HuH-7.5 (cell line): ENCODE data around the gene GRIN2A.
"Not testable (repeated sequence)": the region's sequence is repeated elsewhere in the genome, so short reads cannot be mapped to it uniquely, and the experiment has no call there.

Source experiments
- DNase-seq: peaks from one replicate; pipeline ENCODE4 v3.0.0; 2011; ENCODE audit warnings: low spot score

GRIN2A gene

DNA sequence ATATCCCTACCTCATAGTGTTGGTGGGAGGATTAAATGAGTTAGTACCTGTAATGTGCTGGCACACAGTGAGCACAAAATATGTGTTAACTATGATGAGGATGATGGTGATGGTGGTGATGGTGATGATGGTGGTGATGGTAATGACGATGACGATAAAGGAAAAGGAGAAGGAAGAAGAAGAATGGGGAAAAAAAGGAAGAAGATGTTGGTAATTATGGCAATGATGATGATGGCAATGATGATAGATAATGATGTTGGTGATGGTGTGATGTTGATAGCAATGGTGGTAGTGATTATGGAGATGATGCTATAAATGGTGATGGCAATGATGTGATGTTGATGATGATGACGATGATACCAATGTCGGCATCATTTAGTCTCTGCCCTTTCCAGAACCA, 270.2 kb downstream of the GRIN2A start:
- no peak for DNase-seq

DNA sequence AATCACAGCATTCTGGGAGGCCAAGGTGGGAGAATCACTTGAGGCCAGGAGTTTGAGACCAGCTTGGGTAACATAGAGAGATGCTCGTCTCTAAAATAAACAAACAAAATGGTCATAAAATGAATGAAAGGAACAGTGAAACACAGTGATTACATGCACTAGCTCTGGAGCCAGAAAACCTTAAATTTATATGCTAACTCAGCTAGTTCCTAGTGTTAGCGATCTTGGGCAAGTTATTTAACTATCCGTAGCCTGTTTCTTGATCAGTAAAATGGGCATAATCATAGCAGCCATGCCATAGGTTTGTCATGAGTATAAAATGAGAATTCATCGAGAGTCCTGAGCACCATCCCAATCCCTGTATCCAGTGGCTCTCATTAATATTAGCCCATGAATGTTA, 271.0 kb downstream of the GRIN2A start:
- DNase-seq, result no peak

DNA sequence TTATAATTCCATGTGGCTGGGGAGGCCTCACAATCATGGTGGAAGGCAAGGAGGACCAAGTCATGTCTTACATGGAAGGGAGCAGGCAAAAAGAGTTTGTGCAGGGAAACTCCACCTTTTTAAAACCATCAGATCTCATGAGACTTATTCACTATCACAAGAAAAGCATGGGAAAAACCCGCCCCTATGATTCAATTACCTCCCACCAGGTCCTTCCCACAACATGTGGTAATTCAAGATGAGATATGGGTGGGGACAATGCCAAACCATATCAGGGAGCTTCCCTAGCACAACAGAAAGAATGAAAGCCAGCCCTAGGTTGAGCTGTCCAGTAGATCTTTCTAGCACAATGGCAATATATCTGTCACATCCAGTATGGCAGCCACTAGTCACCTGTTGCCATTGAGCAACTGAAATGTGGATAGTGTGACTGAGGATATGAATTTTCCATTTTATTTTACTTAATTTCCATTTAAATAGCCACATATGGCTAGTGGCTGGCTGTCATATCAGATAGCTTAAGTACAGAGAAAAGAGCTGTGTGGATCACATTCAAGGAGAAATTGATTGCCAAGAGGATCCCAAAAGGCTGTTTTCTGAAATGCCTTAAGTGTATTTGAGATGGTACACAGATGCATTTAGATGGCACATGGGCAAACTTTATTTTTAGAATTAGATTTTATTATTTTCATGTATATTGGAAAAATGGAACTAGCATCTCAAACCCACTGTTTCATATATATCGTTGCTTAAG, 273.0 kb downstream of the GRIN2A start:
- DNase-seq, result no peak

- DNase-seq, result no peak
These were observed 273.6 kb downstream of the GRIN2A start for GRCh38 chr16:9908613-9909012.

DNA sequence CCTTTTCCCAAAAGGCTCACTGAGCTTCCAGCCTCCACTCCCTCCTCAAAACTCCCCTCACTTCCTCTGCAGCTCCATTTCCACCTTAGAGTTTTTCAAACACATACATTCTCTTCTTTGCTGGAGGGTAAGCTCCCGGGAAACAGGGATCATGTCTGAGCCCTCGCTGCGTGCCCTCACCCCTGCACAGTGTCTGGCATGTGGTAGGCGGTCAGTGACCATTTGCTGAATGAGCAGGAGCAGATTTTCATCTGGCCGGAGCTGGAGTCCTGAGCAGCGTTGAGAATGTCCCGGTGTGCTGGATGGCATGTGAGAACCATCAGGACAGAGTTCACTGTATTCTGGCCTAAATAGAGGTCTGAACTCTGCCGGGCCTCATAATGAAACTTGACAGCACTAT, 274.5 kb downstream of the GRIN2A start:
- DNase-seq, result no peak

DNA sequence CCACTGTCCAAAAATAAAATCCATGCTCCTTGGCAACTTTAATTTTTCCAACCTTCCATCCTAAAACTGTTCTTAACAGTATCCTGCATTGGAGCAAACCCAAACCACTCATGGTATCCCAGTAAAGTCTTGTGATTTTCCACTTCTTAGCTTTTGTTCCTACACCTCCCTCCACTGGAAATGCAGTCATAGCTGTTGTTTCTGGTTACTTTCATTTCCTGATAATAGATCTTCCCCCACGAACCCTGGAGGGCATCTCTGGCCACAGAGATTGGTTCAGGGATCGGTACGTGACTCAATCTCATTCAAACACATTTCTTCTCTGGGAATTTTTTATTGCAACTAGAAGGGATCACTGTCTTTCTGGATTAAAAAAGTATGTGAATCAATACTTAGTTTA, 276.0 kb downstream of the GRIN2A start:
- DNase-seq, result no peak

DNA sequence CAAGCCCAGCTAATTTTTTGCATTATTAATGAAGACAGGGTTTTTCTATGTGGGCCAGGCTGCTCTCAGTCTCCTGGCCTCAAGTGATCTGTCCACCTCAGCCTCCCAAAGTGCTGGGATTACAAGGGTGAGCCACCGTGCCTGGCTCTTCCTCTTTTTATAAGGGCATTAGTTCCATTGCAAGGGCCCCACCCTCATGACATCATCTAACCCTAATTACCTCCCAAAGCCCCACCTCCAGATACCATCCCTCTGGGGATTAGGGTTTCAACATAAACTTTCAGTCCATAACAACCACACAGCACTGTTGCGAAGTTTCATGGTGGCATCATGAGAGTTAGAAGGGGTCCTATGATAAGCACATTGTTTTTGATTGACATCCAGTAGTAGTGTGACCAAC, 277.7 kb downstream of the GRIN2A start:
- DNase-seq, result no peak

DNA sequence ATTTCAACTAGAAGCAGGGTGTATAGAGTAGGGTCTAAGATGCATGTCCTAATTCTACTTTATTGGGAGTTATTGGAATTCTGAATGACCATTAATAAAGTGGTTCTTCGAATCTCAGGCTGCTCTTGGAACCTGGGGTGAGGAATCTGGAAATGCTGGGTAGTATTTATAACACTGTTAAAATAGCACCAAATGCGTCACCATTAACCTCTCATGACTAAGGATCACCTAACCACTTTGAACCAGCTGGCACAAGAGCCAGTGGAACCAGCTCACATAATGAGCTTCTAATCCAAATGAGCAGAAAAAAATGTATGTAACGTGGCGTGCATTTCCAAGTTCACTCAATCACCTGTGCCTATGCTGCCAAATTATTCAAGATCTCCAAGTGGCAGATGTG, 281.7 kb downstream of the GRIN2A start:
- no peak for DNase-seq

GRCh38 chr16:9898555-9898954, 283.7 kb downstream of the GRIN2A start:
- DNase-seq, result no peak

DNA sequence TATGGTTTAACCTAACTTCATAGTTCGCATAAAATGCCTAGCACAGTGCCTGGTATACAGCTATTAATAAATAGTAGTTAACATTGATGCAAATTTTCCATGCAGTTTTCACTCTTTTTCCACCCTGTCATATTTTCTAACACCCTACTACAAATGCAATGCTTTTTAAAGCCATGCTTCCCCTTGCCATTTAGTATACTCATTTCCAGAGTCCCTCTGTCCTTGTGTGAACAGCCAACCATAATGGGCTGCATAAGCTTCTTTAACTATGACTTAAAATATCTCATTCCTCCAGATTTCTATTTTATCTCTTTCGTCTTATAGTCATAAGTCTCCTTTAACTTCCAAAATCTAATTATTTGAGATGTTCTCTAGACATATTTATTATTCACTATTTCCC, 284.1 kb downstream of the GRIN2A start:
- no peak for DNase-seq

GRCh38 chr16:9895817-9896216, 286.4 kb downstream of the GRIN2A start:
- no peak for DNase-seq

DNA sequence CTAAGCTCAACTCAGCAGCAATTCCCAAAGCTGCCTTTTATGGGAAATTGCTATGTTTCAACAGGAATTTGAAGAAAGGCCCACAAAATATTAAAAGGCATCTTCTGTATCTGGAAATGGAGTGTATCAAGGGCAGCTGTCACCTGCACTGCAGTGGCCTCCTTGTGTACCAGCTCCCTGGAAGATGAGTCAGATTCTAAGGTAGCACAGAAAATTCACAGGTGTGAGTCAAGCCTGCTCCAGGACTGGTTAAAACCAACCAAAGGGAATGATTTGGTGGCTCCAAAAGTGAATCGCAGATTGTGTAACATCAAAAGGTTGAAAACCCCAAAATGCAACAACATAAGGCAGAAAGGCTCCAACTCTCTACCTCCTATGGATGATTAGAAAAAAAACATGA, 296.4 kb downstream of the GRIN2A start:
- DNase-seq, result no peak

- no peak for DNase-seq
These were observed 296.8 kb downstream of the GRIN2A start for GRCh38 chr16:9885467-9885866.

DNA sequence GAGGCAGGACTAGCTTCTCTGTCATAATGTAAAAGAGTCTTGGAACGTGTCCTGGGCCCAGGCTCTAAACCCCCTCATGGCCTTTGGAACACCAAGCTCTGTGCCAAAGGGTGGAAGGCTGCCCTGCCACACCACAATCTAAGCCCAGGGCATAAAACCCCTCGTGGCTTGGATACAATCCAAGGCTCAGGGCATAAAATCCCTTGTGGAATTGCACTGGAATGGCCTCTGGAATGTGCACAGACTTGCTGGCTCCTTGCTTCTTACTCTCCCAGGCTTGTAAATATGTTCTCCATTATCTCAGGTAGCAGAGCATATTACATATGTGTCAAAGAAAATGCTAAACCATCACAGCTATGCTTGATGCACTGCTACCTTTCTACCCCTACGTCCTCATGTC, 306.2 kb downstream of the GRIN2A start:
- DNase-seq, result not testable (repeated sequence)

GRCh38 chr16:9874219-9874618, 308.0 kb downstream of the GRIN2A start:
- no peak for DNase-seq

GRCh38 chr16:9870962-9871361, 311.3 kb downstream of the GRIN2A start:
- no peak for DNase-seq

DNA sequence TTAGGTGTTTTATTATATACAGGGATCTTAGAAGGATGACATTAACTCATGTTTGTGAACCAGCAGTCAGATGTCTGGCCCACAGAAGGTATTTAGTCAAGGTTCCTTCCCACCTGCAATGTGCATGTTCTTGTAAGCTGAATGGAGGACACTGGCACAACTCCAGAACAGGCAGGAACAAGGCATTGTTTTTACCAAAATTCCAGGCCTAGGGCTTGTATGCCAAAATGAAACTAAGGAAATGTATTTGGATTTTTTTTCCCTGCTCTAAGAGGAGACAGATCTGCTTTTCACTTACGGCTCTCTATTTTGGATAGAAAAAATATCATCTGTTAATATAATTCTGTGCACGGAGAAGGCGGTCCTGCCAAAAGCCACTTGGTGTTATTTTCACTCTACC, 312.5 kb downstream of the GRIN2A start:
- DNase-seq, result no peak

DNA sequence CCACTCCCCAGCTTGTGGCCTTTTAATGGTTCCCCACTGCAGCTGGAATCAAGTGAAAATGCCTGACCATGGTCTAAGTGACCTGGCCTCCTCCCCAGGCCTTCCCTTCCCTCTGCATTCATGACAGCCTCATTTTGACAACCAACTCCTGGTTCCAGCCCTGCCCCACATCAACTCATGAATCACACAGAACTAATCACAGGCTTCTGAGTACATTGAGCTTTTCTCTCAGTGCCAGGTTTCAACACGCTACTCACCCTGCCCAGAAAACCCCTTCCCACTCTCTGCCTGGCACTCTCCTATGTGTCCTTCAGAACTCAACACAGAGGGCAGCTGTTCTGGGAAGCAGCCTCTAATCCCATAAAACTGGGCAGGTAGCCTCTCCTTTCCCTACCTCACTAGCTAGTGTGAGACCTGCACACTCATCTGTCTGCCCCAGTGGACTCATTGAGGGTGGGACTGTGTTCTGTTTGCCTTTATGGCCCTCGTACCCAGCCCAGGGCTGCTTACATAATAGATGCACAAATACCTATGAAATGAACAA, 313.6 kb downstream of the GRIN2A start:
- no peak for DNase-seq

GRCh38 chr16:9867176-9867575, 315.1 kb downstream of the GRIN2A start:
- DNase-seq, result no peak

- DNase-seq, result no peak
These were observed 317.8 kb downstream of the GRIN2A start for GRCh38 chr16:9864461-9864860.

- no peak for DNase-seq
These were observed 319.9 kb downstream of the GRIN2A start for GRCh38 chr16:9862327-9862726.

GRCh38 chr16:9860876-9861275, 321.4 kb downstream of the GRIN2A start:
- no peak for DNase-seq

DNA sequence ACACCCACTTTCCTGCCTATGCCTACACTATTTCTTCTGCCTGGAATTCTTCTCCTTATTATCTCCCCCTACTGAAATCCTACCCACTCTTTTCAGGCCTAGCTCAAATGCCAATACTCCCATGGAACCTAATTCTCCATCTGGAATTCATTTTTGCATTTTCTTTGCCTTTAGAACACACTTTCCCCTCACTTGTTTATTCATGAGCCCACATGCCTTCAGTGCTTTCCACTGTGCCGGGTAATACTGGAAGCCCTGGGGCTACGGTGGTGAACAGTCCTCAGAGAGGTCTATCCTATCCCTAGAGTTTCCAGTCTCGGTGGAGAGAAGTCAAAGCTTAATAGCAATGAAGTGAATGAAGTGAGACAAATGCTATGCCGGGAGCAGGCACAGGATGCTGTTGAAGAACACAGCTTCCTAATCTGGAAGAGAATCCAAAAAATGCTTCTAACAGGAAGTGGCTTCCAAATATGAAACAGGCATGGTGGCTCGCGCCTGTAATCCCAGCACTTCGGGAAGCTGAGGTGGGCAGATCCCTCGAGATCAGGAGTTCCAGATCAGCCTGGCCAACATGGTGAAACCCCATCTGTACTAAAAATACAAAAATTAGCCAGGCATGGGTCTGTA, 322.4 kb downstream of the GRIN2A start:
- DNase-seq, result no peak

DNA sequence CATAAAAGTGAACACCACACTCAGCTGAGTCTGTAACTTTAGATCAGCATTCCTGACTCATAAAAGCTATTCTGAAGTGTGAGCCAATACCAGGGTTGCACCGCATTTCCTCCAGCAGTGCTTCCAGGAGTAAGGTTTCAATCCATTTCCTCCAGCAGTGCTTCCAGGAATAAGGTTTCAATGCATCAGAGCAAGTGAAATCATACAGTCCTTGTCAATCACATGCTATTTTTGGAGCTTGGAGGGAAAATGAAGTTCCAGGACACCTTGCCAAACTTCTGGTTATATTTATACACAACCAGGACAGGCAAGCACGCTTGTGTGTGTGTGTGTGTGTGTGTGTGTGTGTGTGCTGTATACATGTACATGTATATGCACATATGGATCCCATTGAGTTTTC, 327.6 kb downstream of the GRIN2A start:
- DNase-seq, result no peak
